Bronchial epithelial cell (primary cell): ENCODE results near the gene GLDC. TPM values are rescaled to one million over a fixed set of nuclear protein-coding genes. Genes with fewer than 3 reads are reported as not detected.

ENCODE experiments used
- DNase-seq: peaks from one replicate; pipeline ENCODE4 v3.0.0-alpha.2; 2010; ENCODE audit warnings: low read depth
- FAIRE-seq: peaks from 2 replicates; lab custom pipeline; 2011; peaks lifted over from hg19 to GRCh38; lab: Jason Lieb, UNC
- H3K27me3 ChIP-seq: 2 replicates; pipeline ENCODE4 v1.5.1; 2011; ENCODE audit warnings: low read length; ENCODE audit not compliant: control insufficient read depth, insufficient read depth
- H3K36me3 ChIP-seq: 2 replicates; pipeline ENCODE4 v1.5.1; 2011; ENCODE audit warnings: low read length; ENCODE audit not compliant: control insufficient read depth, insufficient read depth
- H3K4me3 ChIP-seq: 2 replicates; pipeline ENCODE4 v1.5.1; 2011; ENCODE audit warnings: mild to moderate bottlenecking, low read depth, low read length, control low read depth
- total RNA-seq: library from RNA; depleted of rRNA; stranded (reverse); fragments of >200 nt; gene quantifications from 2 replicates; pipeline ENCODE4 v1.2.1, GENCODE V29; 2014
- TF ChIP-seq, protein P1 (sequence below): IDR thresholded peaks from 2 replicates; pipeline ENCODE4 v1.5.1; 2011; ENCODE audit warnings: mild to moderate bottlenecking, moderate library complexity, low read length, control low read depth, inconsistent platforms; ENCODE audit not compliant: insufficient read depth, severe bottlenecking

Gene GLDC
- total RNA-seq, 1 donor from 2014 or later: not detected

DNA sequence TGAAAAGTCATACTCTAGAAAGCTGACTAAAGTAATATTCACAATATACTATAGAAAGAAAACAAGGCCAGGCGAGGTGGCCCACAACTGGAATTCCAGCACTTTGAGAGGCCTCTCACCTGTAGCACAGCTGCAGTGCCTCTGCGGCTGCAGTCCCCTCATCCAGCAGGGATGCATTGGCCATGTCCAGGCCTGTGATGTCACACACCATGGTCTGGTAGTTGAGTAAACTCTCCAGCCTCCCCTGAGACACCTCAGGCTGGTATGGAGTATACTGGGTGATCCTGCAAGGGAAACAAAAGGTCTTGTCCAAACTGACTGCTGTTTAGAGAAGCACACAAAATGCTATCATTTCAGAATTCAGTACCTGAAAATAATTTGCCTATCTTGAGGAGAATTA lies 35.5 kb downstream of the GLDC start:
- TF ChIP-seq, protein P1, sequence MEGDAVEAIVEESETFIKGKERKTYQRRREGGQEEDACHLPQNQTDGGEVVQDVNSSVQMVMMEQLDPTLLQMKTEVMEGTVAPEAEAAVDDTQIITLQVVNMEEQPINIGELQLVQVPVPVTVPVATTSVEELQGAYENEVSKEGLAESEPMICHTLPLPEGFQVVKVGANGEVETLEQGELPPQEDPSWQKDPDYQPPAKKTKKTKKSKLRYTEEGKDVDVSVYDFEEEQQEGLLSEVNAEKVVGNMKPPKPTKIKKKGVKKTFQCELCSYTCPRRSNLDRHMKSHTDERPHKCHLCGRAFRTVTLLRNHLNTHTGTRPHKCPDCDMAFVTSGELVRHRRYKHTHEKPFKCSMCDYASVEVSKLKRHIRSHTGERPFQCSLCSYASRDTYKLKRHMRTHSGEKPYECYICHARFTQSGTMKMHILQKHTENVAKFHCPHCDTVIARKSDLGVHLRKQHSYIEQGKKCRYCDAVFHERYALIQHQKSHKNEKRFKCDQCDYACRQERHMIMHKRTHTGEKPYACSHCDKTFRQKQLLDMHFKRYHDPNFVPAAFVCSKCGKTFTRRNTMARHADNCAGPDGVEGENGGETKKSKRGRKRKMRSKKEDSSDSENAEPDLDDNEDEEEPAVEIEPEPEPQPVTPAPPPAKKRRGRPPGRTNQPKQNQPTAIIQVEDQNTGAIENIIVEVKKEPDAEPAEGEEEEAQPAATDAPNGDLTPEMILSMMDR: no peak
- no peak for FAIRE-seq
- Histone ChIP-seq H3K4me3 (no peak overlapping the region), H3K36me3 (no peaks in the 10 kb centered on the region), H3K27me3 (no peaks in the 10 kb centered on the region)
- no peak for DNase-seq

GRCh38 chr9:6609497-6610016 lies 36.0 kb downstream of the GLDC start:
- no peaks in the 10 kb centered on the region for H3K36me3 ChIP-seq
- DNase-seq: no peak
- FAIRE-seq: no peak
- no peak overlapping the region for H3K4me3 ChIP-seq
- TF ChIP-seq, protein P1: no peak
- no peaks in the 10 kb centered on the region for H3K27me3 ChIP-seq

GRCh38 chr9:6605202-6605601 lies 40.3 kb downstream of the GLDC start:
- FAIRE-seq: no peak
- H3K36me3 ChIP-seq: no peaks in the 10 kb centered on the region
- no peak overlapping the region for H3K4me3 ChIP-seq
- DNase-seq: no peak
- TF ChIP-seq, protein P1: no peak
- no peaks in the 10 kb centered on the region for H3K27me3 ChIP-seq

GRCh38 chr9:6600426-6600825 lies 45.1 kb downstream of the GLDC start:
- FAIRE-seq (no peak), DNase-seq (no peak)
- Histone ChIP-seq H3K4me3 (no peak overlapping the region), H3K27me3 (no peaks in the 10 kb centered on the region), H3K36me3 (no peaks in the 10 kb centered on the region)
- TF ChIP-seq, protein P1: no peak

DNA sequence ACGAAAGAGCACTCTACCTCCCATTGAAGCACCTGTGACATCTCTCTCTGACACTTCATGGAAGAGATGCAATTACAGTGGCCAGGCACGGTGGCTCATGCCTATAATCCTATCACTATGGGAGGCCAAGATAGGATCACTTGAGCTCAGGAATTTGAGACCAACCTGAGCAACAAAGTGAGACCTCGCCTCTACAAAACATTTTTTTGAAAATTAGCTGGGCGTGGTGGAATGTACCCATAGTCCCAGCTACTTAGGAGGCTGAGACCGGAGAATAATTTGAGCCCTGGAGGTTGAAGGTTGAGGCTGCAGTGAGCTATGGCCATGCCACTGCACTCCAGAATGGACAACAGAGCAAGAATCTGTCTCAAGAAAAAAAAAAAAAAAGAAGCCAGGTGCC lies 45.5 kb downstream of the GLDC start:
- TF ChIP-seq, protein P1: no peak

GRCh38 chr9:6598249-6598725 lies 47.2 kb downstream of the GLDC start:
- DNase-seq (peak; percentile 10), FAIRE-seq (no peak)
- no peaks in the 10 kb centered on the region for H3K27me3 ChIP-seq
- H3K4me3 ChIP-seq: no peak overlapping the region
- H3K36me3 ChIP-seq: no peaks in the 10 kb centered on the region
- TF ChIP-seq, protein P1: no peak

More for the DNA sequence above, 45.5 kb downstream of the GLDC start:
- FAIRE-seq (no peak), DNase-seq (no peak)
- H3K27me3 ChIP-seq: no peaks in the 10 kb centered on the region
- no peak overlapping the region for H3K4me3 ChIP-seq
- H3K36me3 ChIP-seq: no peaks in the 10 kb centered on the region
